A549 (cell line): ENCODE results near the gene BPIFB1.

ENCODE experiments used
- BHLHE40 ChIP-seq: IDR thresholded peaks from 2 replicates; pipeline ENCODE4 v1.6.1; 2012; ENCODE audit warnings: low read depth, low read length, inconsistent platforms
- CHD4 ChIP-seq: fragments of 200-600 bp; sonication (generic); IDR thresholded peaks from 2 replicates; pipeline ENCODE4 v1.6.1; 2016; ENCODE audit warnings: antibody characterized with exemption, mild to moderate bottlenecking, borderline replicate concordance
- ESRRA ChIP-seq: fragments of 150-350 bp; IDR thresholded peaks from 2 replicates; pipeline ENCODE4 v1.6.1; 2014; ENCODE audit warnings: mild to moderate bottlenecking, low read length, borderline replicate concordance
- FOXS1 ChIP-seq: fragments of 250-450 bp; sonication (Bioruptor Pico); IDR thresholded peaks from 2 replicates; pipeline ENCODE4 v1.5.0; 2020; ENCODE audit warnings: mild to moderate bottlenecking, moderate library complexity
- HDAC2 ChIP-seq: fragments of 200-600 bp; sonication (generic); IDR thresholded peaks from 2 replicates; pipeline ENCODE4 v1.6.1; 2016
- JUN ChIP-seq, 2 experiments: fragments of >200 bp; sonication (Bioruptor Twin); formaldehyde crosslinking; IDR thresholded peaks; 2 replicates in 1 of 2; 3 replicates in 1 of 2; pipeline ENCODE4 v1.6.1; 2016 to 2017
- NR3C1 ChIP-seq: fragments of >200 bp; sonication (Bioruptor Twin); formaldehyde crosslinking; IDR thresholded peaks from 3 replicates; pipeline ENCODE4 v1.6.1; 2017
- POLR2A ChIP-seq: IDR thresholded peaks from 2 replicates; pipeline ENCODE4 v1.6.1; 2012; ENCODE audit warnings: mild to moderate bottlenecking, low read length
- RCOR1 ChIP-seq: fragments of 150-350 bp; IDR thresholded peaks from 2 replicates; pipeline ENCODE4 v1.6.1; 2014; ENCODE audit warnings: antibody characterized with exemption, low read length, low read depth
- RFX5 ChIP-seq: fragments of 450-650 bp; IDR thresholded peaks from 2 replicates; pipeline ENCODE4 v1.7.1; 2014; ENCODE audit warnings: antibody characterized with exemption, mild to moderate bottlenecking, moderate library complexity
- TF ChIP-seq, protein P1 (sequence below): fragments of >200 bp; sonication (Bioruptor Twin); formaldehyde crosslinking; IDR thresholded peaks from 3 replicates; pipeline ENCODE4 v1.5.1; 2016
- TF ChIP-seq, protein P2 (sequence below): fragments of 250-450 bp; sonication (Bioruptor Pico); IDR thresholded peaks from 2 replicates; pipeline ENCODE4 v1.5.0; 2021; ENCODE audit warnings: mild to moderate bottlenecking, moderate library complexity, borderline replicate concordance
- TF ChIP-seq, protein P3 (sequence below): IDR thresholded peaks from 2 replicates; pipeline ENCODE4 v1.6.1; 2012
- TF ChIP-seq, protein P4 (sequence below): fragments of 450-650 bp; IDR thresholded peaks from 2 replicates; pipeline ENCODE4 v1.6.1; 2014; ENCODE audit warnings: antibody characterized with exemption

DNA sequence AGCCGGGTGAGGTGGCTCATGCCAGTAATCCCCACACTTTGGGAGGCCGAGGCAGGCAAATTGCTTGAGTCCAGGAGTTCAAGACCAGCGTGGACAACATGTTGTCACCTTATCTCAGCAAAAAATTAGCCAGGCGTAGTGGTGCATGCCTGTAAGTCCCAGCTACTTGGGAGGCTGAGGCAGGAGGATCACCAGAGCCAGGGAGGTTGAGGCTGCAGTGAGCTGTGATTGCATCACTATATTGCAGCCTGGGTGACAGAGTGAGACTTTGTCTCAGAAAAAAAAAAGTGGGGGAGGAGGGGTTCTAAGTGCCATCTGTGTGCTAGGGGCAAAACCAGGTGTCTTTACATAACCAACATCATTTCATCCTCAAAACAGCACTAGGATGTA lies 70.0 kb downstream of the BPIFB1 start:
- TF ChIP-seq, protein P1, sequence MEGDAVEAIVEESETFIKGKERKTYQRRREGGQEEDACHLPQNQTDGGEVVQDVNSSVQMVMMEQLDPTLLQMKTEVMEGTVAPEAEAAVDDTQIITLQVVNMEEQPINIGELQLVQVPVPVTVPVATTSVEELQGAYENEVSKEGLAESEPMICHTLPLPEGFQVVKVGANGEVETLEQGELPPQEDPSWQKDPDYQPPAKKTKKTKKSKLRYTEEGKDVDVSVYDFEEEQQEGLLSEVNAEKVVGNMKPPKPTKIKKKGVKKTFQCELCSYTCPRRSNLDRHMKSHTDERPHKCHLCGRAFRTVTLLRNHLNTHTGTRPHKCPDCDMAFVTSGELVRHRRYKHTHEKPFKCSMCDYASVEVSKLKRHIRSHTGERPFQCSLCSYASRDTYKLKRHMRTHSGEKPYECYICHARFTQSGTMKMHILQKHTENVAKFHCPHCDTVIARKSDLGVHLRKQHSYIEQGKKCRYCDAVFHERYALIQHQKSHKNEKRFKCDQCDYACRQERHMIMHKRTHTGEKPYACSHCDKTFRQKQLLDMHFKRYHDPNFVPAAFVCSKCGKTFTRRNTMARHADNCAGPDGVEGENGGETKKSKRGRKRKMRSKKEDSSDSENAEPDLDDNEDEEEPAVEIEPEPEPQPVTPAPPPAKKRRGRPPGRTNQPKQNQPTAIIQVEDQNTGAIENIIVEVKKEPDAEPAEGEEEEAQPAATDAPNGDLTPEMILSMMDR, result no peak
- TF ChIP-seq JUN (IDR thresholded peaks at IDR 0.05), result no peak
- no peak for TF ChIP-seq HDAC2
- no peak for TF ChIP-seq ESRRA
- TF ChIP-seq NR3C1, result no peak
- TF ChIP-seq RFX5, result no peak
- TF ChIP-seq, protein P2, sequence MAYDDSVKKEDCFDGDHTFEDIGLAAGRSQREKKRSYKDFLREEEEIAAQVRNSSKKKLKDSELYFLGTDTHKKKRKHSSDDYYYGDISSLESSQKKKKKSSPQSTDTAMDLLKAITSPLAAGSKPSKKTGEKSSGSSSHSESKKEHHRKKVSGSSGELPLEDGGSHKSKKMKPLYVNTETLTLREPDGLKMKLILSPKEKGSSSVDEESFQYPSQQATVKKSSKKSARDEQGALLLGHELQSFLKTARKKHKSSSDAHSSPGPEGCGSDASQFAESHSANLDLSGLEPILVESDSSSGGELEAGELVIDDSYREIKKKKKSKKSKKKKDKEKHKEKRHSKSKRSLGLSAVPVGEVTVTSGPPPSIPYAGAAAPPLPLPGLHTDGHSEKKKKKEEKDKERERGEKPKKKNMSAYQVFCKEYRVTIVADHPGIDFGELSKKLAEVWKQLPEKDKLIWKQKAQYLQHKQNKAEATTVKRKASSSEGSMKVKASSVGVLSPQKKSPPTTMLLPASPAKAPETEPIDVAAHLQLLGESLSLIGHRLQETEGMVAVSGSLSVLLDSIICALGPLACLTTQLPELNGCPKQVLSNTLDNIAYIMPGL (CRISPR knock-in tag), result no peak
- TF ChIP-seq FOXS1, result no peak
- TF ChIP-seq BHLHE40, result no peak
- TF ChIP-seq, protein P3, sequence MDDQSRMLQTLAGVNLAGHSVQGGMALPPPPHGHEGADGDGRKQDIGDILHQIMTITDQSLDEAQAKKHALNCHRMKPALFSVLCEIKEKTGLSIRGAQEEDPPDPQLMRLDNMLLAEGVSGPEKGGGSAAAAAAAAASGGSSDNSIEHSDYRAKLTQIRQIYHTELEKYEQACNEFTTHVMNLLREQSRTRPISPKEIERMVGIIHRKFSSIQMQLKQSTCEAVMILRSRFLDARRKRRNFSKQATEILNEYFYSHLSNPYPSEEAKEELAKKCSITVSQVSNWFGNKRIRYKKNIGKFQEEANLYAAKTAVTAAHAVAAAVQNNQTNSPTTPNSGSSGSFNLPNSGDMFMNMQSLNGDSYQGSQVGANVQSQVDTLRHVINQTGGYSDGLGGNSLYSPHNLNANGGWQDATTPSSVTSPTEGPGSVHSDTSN, result no peak
- no peak for TF ChIP-seq RCOR1
- TF ChIP-seq CHD4, result no peak
- TF ChIP-seq, protein P4, sequence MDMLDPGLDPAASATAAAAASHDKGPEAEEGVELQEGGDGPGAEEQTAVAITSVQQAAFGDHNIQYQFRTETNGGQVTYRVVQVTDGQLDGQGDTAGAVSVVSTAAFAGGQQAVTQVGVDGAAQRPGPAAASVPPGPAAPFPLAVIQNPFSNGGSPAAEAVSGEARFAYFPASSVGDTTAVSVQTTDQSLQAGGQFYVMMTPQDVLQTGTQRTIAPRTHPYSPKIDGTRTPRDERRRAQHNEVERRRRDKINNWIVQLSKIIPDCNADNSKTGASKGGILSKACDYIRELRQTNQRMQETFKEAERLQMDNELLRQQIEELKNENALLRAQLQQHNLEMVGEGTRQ, result no peak
- TF ChIP-seq POLR2A, result no peak
